Liver (tissue), 9 donors: Measurements from ENCODE around the gene UNC5CL. TPM values are rescaled to one million over a fixed set of nuclear protein-coding genes. Genes with fewer than 3 reads are reported as not detected.

Experiments
- DNase-seq: peaks from one replicate; pipeline ENCODE4 v3.0.0-alpha.2; 2017; ENCODE audit warnings: low spot score
- H3K27ac ChIP-seq, 2 donors: one replicate each; pipeline ENCODE4 v1.7.0; 2013; ENCODE audit warnings: inconsistent platforms in 2 of 2, low read length in 2 of 2, control low read depth in 1 of 2, low read depth in 1 of 2, mild to moderate bottlenecking in 1 of 2
- H3K27me3 ChIP-seq, 4 donors: one replicate each; pipeline versions ENCODE4 v1.6.1 to v1.7.0; 2013; ENCODE audit warnings: low read length in 3 of 4, inconsistent platforms in 1 of 4, mild to moderate bottlenecking in 1 of 4, moderate library complexity in 1 of 4; ENCODE audit not compliant: control insufficient read depth in 4 of 4, insufficient read depth in 4 of 4
- H3K36me3 ChIP-seq, 4 donors: one replicate each; pipeline versions ENCODE4 v1.6.1 to v1.7.0; 2013; ENCODE audit warnings: low read length in 3 of 4, mild to moderate bottlenecking in 3 of 4, low read depth in 1 of 4, moderate library complexity in 1 of 4; ENCODE audit not compliant: control insufficient read depth in 4 of 4, insufficient read depth in 3 of 4
- H3K4me1 ChIP-seq, 4 donors: one replicate each; pipeline versions ENCODE4 v1.6.1 to v1.7.0; 2013; ENCODE audit warnings: low read length in 3 of 4, mild to moderate bottlenecking in 3 of 4, moderate library complexity in 1 of 4; ENCODE audit not compliant: control insufficient read depth in 4 of 4, insufficient read depth in 4 of 4
- H3K4me3 ChIP-seq, 3 donors: one replicate each; pipeline versions ENCODE4 v1.6.1 to v1.7.0; 2013; ENCODE audit warnings: low read length in 3 of 3, control low read depth in 1 of 3, low read depth in 1 of 3, mild to moderate bottlenecking in 1 of 3
- H3K9ac ChIP-seq, 2 donors: one replicate each; pipeline ENCODE4 v1.7.0; 2013; ENCODE audit warnings: low read length in 2 of 2, mild to moderate bottlenecking in 2 of 2, moderate library complexity in 2 of 2, control low read depth in 1 of 2, low read depth in 1 of 2
- H3K9me3 ChIP-seq, 4 donors: one replicate each; pipeline versions ENCODE4 v1.6.1 to v1.7.0; 2013; ENCODE audit warnings: low read length in 3 of 4; ENCODE audit not compliant: control insufficient read depth in 4 of 4
- ATF3 ChIP-seq: IDR thresholded peaks from 2 replicates; pipeline ENCODE4 v1.6.1; 2016; ENCODE audit warnings: antibody characterized with exemption
- CTCF ChIP-seq: fragments of 150-350 bp; IDR thresholded peaks from 2 replicates; pipeline ENCODE4 v1.5.1; 2017; ENCODE audit warnings: improper control_type of control experiment, low read depth, low read length; ENCODE audit not compliant: missing input control
- EGR1 ChIP-seq, 2 donors: IDR thresholded peaks; 2 replicates each; pipeline ENCODE4 v1.6.1; 2016 to 2018; ENCODE audit warnings: antibody characterized with exemption in 2 of 2, low read depth in 2 of 2
- FOXA1 ChIP-seq: IDR thresholded peaks from 2 replicates; pipeline ENCODE4 v1.6.1; 2016; ENCODE audit warnings: antibody characterized with exemption
- FOXA2 ChIP-seq: IDR thresholded peaks from 2 replicates; pipeline ENCODE4 v1.6.1; 2016; ENCODE audit warnings: antibody characterized with exemption
- GABPA ChIP-seq, 2 donors: IDR thresholded peaks in 1 of 2; conservative IDR thresholded peaks in 1 of 2; 2 replicates each; pipeline ENCODE4 v1.6.1; 2016; ENCODE audit warnings: antibody characterized with exemption in 2 of 2, mild to moderate bottlenecking in 1 of 2, moderate library complexity in 1 of 2
- HNF4A ChIP-seq, 2 donors: conservative IDR thresholded peaks; 2 replicates each; pipeline ENCODE4 v1.6.1; 2016; ENCODE audit warnings: antibody characterized with exemption in 2 of 2, mild to moderate bottlenecking in 2 of 2
- HNF4G ChIP-seq: IDR thresholded peaks from 2 replicates; pipeline ENCODE4 v1.6.1; 2016; ENCODE audit warnings: antibody characterized with exemption
- JUND ChIP-seq, 2 donors: IDR thresholded peaks; 2 replicates each; pipeline ENCODE4 v1.6.1; 2016; ENCODE audit warnings: antibody characterized with exemption in 2 of 2
- MAX ChIP-seq: IDR thresholded peaks from 2 replicates; pipeline ENCODE4 v1.6.1; 2016; ENCODE audit warnings: antibody characterized with exemption
- NR2F2 ChIP-seq: IDR thresholded peaks from 2 replicates; pipeline ENCODE4 v1.6.1; 2016; ENCODE audit warnings: antibody characterized with exemption
- RAD21 ChIP-seq, 2 donors: IDR thresholded peaks; 2 replicates each; pipeline ENCODE4 v1.6.1; 2016; ENCODE audit warnings: antibody characterized with exemption in 2 of 2, mild to moderate bottlenecking in 2 of 2
- REST ChIP-seq: IDR thresholded peaks from 2 replicates; pipeline ENCODE4 v1.6.1; 2016; ENCODE audit warnings: antibody characterized with exemption, mild to moderate bottlenecking
- RXRA ChIP-seq, 2 donors: IDR thresholded peaks; 2 replicates each; pipeline ENCODE4 v1.6.1; 2017 to 2018; ENCODE audit warnings: antibody characterized with exemption in 2 of 2, mild to moderate bottlenecking in 1 of 2
- SP1 ChIP-seq: IDR thresholded peaks from 2 replicates; pipeline ENCODE4 v1.6.1; 2018; ENCODE audit warnings: antibody characterized with exemption, mild to moderate bottlenecking
- TAF1 ChIP-seq: conservative IDR thresholded peaks from 2 replicates; pipeline ENCODE4 v1.6.1; 2016; ENCODE audit warnings: antibody characterized with exemption, mild to moderate bottlenecking
- YY1 ChIP-seq: IDR thresholded peaks from 2 replicates; pipeline ENCODE4 v1.6.1; 2016; ENCODE audit warnings: antibody characterized with exemption, mild to moderate bottlenecking
- ZBTB33 ChIP-seq: IDR thresholded peaks from 2 replicates; pipeline ENCODE4 v1.6.1; 2016; ENCODE audit warnings: antibody characterized with exemption
- WGBS: extraction: QIAGEN DNeasy Blood & Tissue Kit; methylation state at CpG from one replicate; pipeline ENCODE4 v1.1.7; 2013; 5-methylcytosine and 5-hydroxymethylcytosine counted together
- polyA plus RNA-seq, 2 donors: library from polyadenylated mRNA; stranded (reverse) in 1 of 2; unstranded in 1 of 2; fragments of 200-250 nt in 1 of 2; fragments of >200 nt in 1 of 2; fragmentation: Nextera tagmentation in 1 of 2; extraction: Ambion mirVana in 1 of 2; gene quantifications; one replicate each; pipeline versions ENCODE4 v1.2.1 to v1.2.3, GENCODE V29; 2013 to 2015
- total RNA-seq, 2 donors: library from RNA; depleted of rRNA; stranded (reverse); fragments of >200 nt; gene quantifications; one replicate each; pipeline ENCODE4 v1.2.3, GENCODE V29; 2014
- donor health status: healthy.
- donor health status: healthy.
- donor health status: healthy.
- donor health status: healthy.
- donor health status: healthy.

UNC5CL gene
- total and polyA plus RNA-seq, 4 donors, result 4.7 to 41.9 (median 17.2) TPM

GRCh38 chr6:41036186-41036585 is 2.8 kb downstream of the UNC5CL start:
- Histone ChIP-seq H3K4me1 (peaks cover 14 to 64% (median 47%) of the 10 kb centered on the region in 4 donors), H3K4me3 (no peak overlapping the region), H3K36me3 (peaks cover 9 to 28% (median 15%) of the 10 kb centered on the region in 4 donors), H3K9ac (no peak overlapping the region), H3K27me3 (no peaks in the 10 kb centered on the region), H3K27ac (peak overlapping the region in 1 of 2 donors; percentile 3), H3K9me3 (no peaks in the 10 kb centered on the region)
- TF ChIP-seq ATF3, result no peak
- no peak for TF ChIP-seq ZBTB33
- no peak for TF ChIP-seq RAD21 (IDR thresholded peaks at IDR 0.05)
- TF ChIP-seq JUND (IDR thresholded peaks at IDR 0.05), result no peak
- TF ChIP-seq HNF4G, result no peak
- no peak for TF ChIP-seq FOXA1
- no peak for TF ChIP-seq MAX
- TF ChIP-seq TAF1, result no peak
- no peak for TF ChIP-seq EGR1 (IDR thresholded peaks at IDR 0.05; ENCODE audit: low read depth in 2 of 2)
- TF ChIP-seq SP1, result no peak
- no peak for TF ChIP-seq RXRA (IDR thresholded peaks at IDR 0.05)
- TF ChIP-seq FOXA2, result no peak
- TF ChIP-seq CTCF, result no peak
- no peak for TF ChIP-seq REST
- no peak for TF ChIP-seq YY1
- no peak for TF ChIP-seq GABPA (IDR thresholded peaks at IDR 0.05 in 1 of 2, conservative IDR thresholded peaks at IDR 0.05 in 1 of 2)
- no peak for TF ChIP-seq HNF4A (conservative IDR thresholded peaks at IDR 0.05)
- TF ChIP-seq NR2F2, result no peak
- WGBS, result 54% methylated on average over 3 of the region's 3 CpGs
- DNase-seq, result no peak
